Glutamatergic neuron (in vitro differentiated cells): Measurements from ENCODE around the gene SLC5A3. TPM values are rescaled to one million over a fixed set of nuclear protein-coding genes. Genes with fewer than 3 reads are reported as not detected.

Experiments used
- DNase-seq: peaks from one replicate; pipeline ENCODE4 v3.0.0; 2022
- H3K27ac Mint-ChIP-seq: one replicate; pipeline ENCODE4 v1.8.0; 2020; ENCODE audit warnings: mild to moderate bottlenecking, mixed read lengths, inconsistent platforms; ENCODE audit not compliant: unreplicated experiment
- H3K27me3 Mint-ChIP-seq: one replicate; pipeline ENCODE4 v1.8.0; 2020; ENCODE audit warnings: mild to moderate bottlenecking, moderate library complexity, mixed read lengths, inconsistent platforms; ENCODE audit not compliant: unreplicated experiment
- H3K36me3 Mint-ChIP-seq: one replicate; pipeline ENCODE4 v1.8.0; 2020; ENCODE audit warnings: mild to moderate bottlenecking, mixed read lengths, inconsistent platforms; ENCODE audit not compliant: unreplicated experiment
- H3K4me1 Mint-ChIP-seq: one replicate; pipeline ENCODE4 v1.8.0; 2020; ENCODE audit warnings: mild to moderate bottlenecking, low read depth, mixed read lengths, inconsistent platforms; ENCODE audit not compliant: unreplicated experiment
- H3K4me3 Mint-ChIP-seq: one replicate; pipeline ENCODE4 v1.8.0; 2020; ENCODE audit warnings: mild to moderate bottlenecking, mixed read lengths, inconsistent platforms; ENCODE audit not compliant: unreplicated experiment
- H3K9me3 Mint-ChIP-seq: one replicate; pipeline ENCODE4 v1.8.0; 2020; ENCODE audit warnings: mild to moderate bottlenecking, moderate library complexity, mixed read lengths, inconsistent platforms; ENCODE audit not compliant: unreplicated experiment
- total RNA-seq: library from RNA; stranded (reverse); fragmentation: NEBNext Ultra II Directional; extraction: Animal tissue kit (Norgen Biotek cat#: 25700); gene quantifications from one replicate; pipeline ENCODE4 v1.2.1, GENCODE V29; 2021; ENCODE audit not compliant: unreplicated experiment
- TF ChIP-seq, protein P1 (sequence below): fragments of 200-600 bp; sonication (generic); IDR thresholded peaks from one replicate; pipeline ENCODE4 v1.5.0; 2021; ENCODE audit not compliant: partially characterized antibody, unreplicated experiment

SLC5A3 gene
- total RNA-seq, 1 donor from 2014 or later, result 5.5 TPM

GRCh38 chr21:34047835-34048234 lies 25.5 kb upstream of the SLC5A3 start:
- no peaks in the 10 kb centered on the region for H3K4me1 Mint-ChIP-seq
- H3K9me3 Mint-ChIP-seq, result peaks cover 4% of the 10 kb centered on the region

GRCh38 chr21:34052171-34052570 lies 21.2 kb upstream of the SLC5A3 start:
- Mint-ChIP-seq H3K9me3 (peaks cover 5% of the 10 kb centered on the region), H3K36me3 (peaks cover 5% of the 10 kb centered on the region), H3K27me3 (peaks cover 7% of the 10 kb centered on the region), H3K27ac (no peak overlapping the region), H3K4me1 (no peaks in the 10 kb centered on the region), H3K4me3 (no peak overlapping the region)
- TF ChIP-seq, protein P1, sequence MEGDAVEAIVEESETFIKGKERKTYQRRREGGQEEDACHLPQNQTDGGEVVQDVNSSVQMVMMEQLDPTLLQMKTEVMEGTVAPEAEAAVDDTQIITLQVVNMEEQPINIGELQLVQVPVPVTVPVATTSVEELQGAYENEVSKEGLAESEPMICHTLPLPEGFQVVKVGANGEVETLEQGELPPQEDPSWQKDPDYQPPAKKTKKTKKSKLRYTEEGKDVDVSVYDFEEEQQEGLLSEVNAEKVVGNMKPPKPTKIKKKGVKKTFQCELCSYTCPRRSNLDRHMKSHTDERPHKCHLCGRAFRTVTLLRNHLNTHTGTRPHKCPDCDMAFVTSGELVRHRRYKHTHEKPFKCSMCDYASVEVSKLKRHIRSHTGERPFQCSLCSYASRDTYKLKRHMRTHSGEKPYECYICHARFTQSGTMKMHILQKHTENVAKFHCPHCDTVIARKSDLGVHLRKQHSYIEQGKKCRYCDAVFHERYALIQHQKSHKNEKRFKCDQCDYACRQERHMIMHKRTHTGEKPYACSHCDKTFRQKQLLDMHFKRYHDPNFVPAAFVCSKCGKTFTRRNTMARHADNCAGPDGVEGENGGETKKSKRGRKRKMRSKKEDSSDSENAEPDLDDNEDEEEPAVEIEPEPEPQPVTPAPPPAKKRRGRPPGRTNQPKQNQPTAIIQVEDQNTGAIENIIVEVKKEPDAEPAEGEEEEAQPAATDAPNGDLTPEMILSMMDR, result no peak
- no peak for DNase-seq

More at GRCh38 chr21:34047835-34048234, 25.5 kb upstream of the SLC5A3 start:
- DNase-seq, result no peak
- TF ChIP-seq, protein P1, result no peak
- no peak overlapping the region for H3K27ac Mint-ChIP-seq
- no peaks in the 10 kb centered on the region for H3K36me3 Mint-ChIP-seq
- H3K4me3 Mint-ChIP-seq, result no peak overlapping the region
- peaks cover 2% of the 10 kb centered on the region for H3K27me3 Mint-ChIP-seq

GRCh38 chr21:34054259-34054658 lies 19.1 kb upstream of the SLC5A3 start:
- TF ChIP-seq, protein P1, result no peak
- no peak for DNase-seq
- Mint-ChIP-seq H3K36me3 (peaks cover 5% of the 10 kb centered on the region), H3K27me3 (peaks cover 7% of the 10 kb centered on the region), H3K9me3 (peaks cover 5% of the 10 kb centered on the region), H3K4me1 (no peaks in the 10 kb centered on the region), H3K4me3 (no peak overlapping the region), H3K27ac (no peak overlapping the region)

DNA sequence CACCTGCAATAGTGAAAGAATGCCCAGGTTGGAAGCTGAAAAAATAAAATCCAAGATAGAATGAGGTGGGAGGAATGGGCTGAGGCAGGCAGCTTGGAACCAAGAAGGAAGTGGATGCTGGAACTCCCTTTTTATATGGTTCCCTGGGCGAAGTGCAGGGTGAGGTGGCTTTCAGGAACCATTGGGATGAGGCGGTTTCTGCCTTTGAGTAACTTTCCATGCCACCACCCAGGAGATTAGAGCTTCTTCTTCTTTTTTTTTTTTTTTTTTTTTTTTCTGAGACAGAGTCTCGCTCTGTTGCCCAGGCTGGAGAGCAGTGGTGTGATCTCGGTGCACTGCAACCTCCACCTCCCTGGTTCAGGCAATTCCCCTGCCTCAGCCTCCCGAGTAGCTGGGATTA lies 17.8 kb upstream of the SLC5A3 start:
- H3K9me3 Mint-ChIP-seq, result peaks cover 5% of the 10 kb centered on the region
- H3K4me3 Mint-ChIP-seq, result no peak overlapping the region
- no peak for DNase-seq
- TF ChIP-seq, protein P1, result no peak
- H3K27me3 Mint-ChIP-seq, result peaks cover 7% of the 10 kb centered on the region
- no peaks in the 10 kb centered on the region for H3K4me1 Mint-ChIP-seq
- no peak overlapping the region for H3K27ac Mint-ChIP-seq
- H3K36me3 Mint-ChIP-seq, result peaks cover 5% of the 10 kb centered on the region

GRCh38 chr21:34061983-34062382 lies 11.4 kb upstream of the SLC5A3 start:
- no peaks in the 10 kb centered on the region for H3K4me1 Mint-ChIP-seq
- H3K27ac Mint-ChIP-seq, result no peak overlapping the region
- TF ChIP-seq, protein P1, result no peak
- DNase-seq, result no peak
- no peaks in the 10 kb centered on the region for H3K27me3 Mint-ChIP-seq
- H3K4me3 Mint-ChIP-seq, result no peak overlapping the region
- no peaks in the 10 kb centered on the region for H3K36me3 Mint-ChIP-seq
- no peaks in the 10 kb centered on the region for H3K9me3 Mint-ChIP-seq
